Natural killer cell (primary cell): Measurements from ENCODE around the gene SLC2A5. TPM values are rescaled to one million over a fixed set of nuclear protein-coding genes. Genes with fewer than 3 reads are reported as not detected.

Experiments
- ATAC-seq, 3 donors: fragments of 150-1000 bp in 2 of 3; fragments of 200-7000 bp in 1 of 3; cut with Tn5 transposase; 1 replicate in 1 of 3; 2 replicates in 2 of 3; pipeline ENCODE4 v1.10.0; 2021; ENCODE audit warnings: mild to moderate bottlenecking in 2 of 3, moderate library complexity in 2 of 3
- DNase-seq, 2 donors: peaks; one replicate each; pipeline versions ENCODE4 v3.0.0 to v3.0.0-alpha.2; 2013 to 2021; ENCODE audit warnings: mixed read lengths in 1 of 2
- H3K27ac ChIP-seq: one replicate; pipeline ENCODE4 v1.5.1; 2013; ENCODE audit warnings: mild to moderate bottlenecking, low read length
- H3K27me3 ChIP-seq: one replicate; pipeline ENCODE4 v1.6.1; 2013; ENCODE audit warnings: low read length; ENCODE audit not compliant: control insufficient read depth, insufficient read depth
- H3K36me3 ChIP-seq: one replicate; pipeline ENCODE4 v1.6.1; 2013; ENCODE audit warnings: low read length; ENCODE audit not compliant: control insufficient read depth, insufficient read depth
- H3K4me1 ChIP-seq: one replicate; pipeline ENCODE4 v1.6.1; 2013; ENCODE audit warnings: low read length; ENCODE audit not compliant: control insufficient read depth, insufficient read depth
- H3K4me3 ChIP-seq: one replicate; pipeline ENCODE4 v1.5.1; 2013; ENCODE audit warnings: low read length
- H3K9me3 ChIP-seq: one replicate; pipeline ENCODE4 v1.6.1; 2013; ENCODE audit warnings: low read length; ENCODE audit not compliant: control insufficient read depth, insufficient read depth
- H3K27ac Mint-ChIP-seq, 2 donors: one replicate each; pipeline ENCODE4 v1.8.0; 2022; ENCODE audit warnings: mild to moderate bottlenecking in 2 of 2, mixed read lengths in 2 of 2, moderate library complexity in 1 of 2
- H3K27me3 Mint-ChIP-seq, 2 donors: one replicate each; pipeline ENCODE4 v1.8.0; 2022; ENCODE audit warnings: low read depth in 2 of 2, mixed read lengths in 2 of 2
- H3K36me3 Mint-ChIP-seq: one replicate; pipeline ENCODE4 v1.8.0; 2022; ENCODE audit warnings: mixed read lengths
- H3K4me1 Mint-ChIP-seq, 2 donors: one replicate each; pipeline ENCODE4 v1.8.0; 2022; ENCODE audit warnings: mixed read lengths in 2 of 2
- H3K4me3 Mint-ChIP-seq: one replicate; pipeline ENCODE4 v1.8.0; 2022; ENCODE audit warnings: mild to moderate bottlenecking, moderate library complexity, mixed read lengths
- H3K9me3 Mint-ChIP-seq, 2 donors: one replicate each; pipeline ENCODE4 v1.8.0; 2022; ENCODE audit warnings: mixed read lengths in 2 of 2
- WGBS: methylation state at CpG from one replicate; pipeline ENCODE4 v1.1.7; 2013; ENCODE audit warnings: missing lambda C conversion rate; ENCODE audit not compliant: insufficient coverage; 5-methylcytosine and 5-hydroxymethylcytosine counted together
- intact Hi-C: fragments of 100-400 bp; cut with micrococcal nuclease; formaldehyde crosslinking; loops from one replicate; pipeline ENCODE4 v1.14.2; 2022
- total RNA-seq, 4 donors: library from RNA; stranded (reverse); fragments of 120-200 nt in 1 of 4; gene quantifications; one replicate each; pipeline versions ENCODE4 v1.2.3 to v1.2.4, GENCODE V29; 2013 to 2022
- TF ChIP-seq, protein P1 (sequence below): fragments of 200-600 bp; IDR thresholded peaks from one replicate; pipeline ENCODE4 v1.8.0; 2022; ENCODE audit warnings: antibody characterized with exemption

The SLC2A5 gene
- total RNA-seq, 3 donors from 2014 or later (not counting 1 experiment from before 2014, with no cell fraction given) = not detected

DNA sequence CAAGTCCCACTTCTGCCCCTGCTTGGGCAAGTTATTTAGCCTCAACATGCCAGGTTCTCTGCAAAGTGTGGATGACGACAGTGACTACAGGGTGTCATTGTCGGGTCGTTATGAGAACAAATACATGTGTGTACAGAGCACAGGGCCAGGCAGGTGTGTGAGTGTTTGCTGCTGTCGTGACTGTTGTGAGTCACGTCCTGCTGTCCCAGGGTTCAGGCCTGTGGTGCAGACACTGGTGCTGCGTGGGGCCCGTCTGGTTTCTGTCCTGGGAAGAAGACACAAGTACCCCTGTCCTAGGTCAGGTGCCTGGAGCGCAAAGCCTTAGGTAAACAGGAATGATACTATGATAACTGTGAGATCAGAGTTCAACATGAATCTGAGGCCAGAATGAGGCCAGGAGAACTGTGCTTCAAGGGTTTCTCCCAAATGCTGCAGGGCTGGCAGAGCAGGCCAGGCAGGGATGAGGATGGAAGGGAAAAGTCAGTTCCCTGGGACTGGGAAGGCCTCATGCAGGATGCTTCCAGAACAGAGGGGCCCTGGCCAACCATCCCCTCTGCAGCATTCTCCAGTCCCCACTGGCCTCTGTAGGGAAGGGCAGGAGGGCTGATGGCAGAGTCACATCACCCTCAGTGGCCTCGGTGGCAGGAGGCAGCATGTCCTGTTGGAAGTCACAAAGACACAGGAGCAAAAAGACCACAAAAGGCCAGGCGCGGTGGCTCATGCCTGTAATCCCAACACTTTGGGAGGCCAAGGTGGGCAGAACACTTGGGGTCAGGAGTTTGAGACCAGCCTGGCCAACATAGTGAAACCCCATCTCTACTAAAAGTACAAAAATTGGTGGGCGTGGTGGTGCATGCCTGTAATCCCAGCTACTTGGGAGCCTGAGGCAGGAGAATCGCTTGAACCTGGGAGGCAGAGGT is 43.8 kb upstream of the SLC2A5 start:
- Histone ChIP-seq H3K9me3 (no peaks in the 10 kb centered on the region), H3K4me3 (no peak overlapping the region), H3K36me3 (no peaks in the 10 kb centered on the region), H3K27ac (no peak overlapping the region), H3K4me1 (no peaks in the 10 kb centered on the region), H3K27me3 (no peaks in the 10 kb centered on the region)
- Mint-ChIP-seq H3K36me3 (no peaks in the 10 kb centered on the region), H3K27me3 (peaks cover 0 to 3% of the 10 kb centered on the region in 2 donors), H3K9me3 (no peaks in the 10 kb centered on the region), H3K27ac (no peak overlapping the region), H3K4me1 (no peaks in the 10 kb centered on the region), H3K4me3 (no peak overlapping the region)
- TF ChIP-seq, protein P1, sequence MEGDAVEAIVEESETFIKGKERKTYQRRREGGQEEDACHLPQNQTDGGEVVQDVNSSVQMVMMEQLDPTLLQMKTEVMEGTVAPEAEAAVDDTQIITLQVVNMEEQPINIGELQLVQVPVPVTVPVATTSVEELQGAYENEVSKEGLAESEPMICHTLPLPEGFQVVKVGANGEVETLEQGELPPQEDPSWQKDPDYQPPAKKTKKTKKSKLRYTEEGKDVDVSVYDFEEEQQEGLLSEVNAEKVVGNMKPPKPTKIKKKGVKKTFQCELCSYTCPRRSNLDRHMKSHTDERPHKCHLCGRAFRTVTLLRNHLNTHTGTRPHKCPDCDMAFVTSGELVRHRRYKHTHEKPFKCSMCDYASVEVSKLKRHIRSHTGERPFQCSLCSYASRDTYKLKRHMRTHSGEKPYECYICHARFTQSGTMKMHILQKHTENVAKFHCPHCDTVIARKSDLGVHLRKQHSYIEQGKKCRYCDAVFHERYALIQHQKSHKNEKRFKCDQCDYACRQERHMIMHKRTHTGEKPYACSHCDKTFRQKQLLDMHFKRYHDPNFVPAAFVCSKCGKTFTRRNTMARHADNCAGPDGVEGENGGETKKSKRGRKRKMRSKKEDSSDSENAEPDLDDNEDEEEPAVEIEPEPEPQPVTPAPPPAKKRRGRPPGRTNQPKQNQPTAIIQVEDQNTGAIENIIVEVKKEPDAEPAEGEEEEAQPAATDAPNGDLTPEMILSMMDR = no peak
- intact Hi-C loops = no loop called here
- DNase-seq (no peak), ATAC-seq (no peak)
- 91% methylated on average over 13 of the region's 13 CpGs for WGBS

DNA sequence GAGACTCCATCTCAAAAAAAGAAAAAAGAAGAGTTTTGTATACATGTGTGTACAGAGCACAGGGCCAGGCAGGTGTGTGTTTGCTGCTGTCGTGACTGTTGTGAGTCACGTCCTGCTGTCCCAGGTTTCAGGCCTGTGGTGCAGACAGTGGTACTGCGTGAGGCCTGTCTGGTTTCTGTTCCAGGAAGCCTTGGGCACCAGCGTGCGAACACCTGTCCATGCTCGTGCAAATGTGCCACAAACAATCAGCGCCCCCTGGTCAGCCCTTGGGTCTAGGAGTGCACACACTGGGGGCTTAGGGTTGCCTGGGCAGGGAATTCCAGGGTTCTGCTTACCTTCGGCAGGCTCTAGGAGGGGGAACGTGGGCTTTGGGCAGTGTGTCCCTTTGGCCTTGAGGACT is 42.5 kb upstream of the SLC2A5 start:
- 80% methylated on average over 9 of the region's 9 CpGs for WGBS
- Histone ChIP-seq H3K4me3 (no peak overlapping the region), H3K27me3 (no peaks in the 10 kb centered on the region), H3K27ac (no peak overlapping the region), H3K36me3 (no peaks in the 10 kb centered on the region), H3K9me3 (no peaks in the 10 kb centered on the region), H3K4me1 (no peaks in the 10 kb centered on the region)
- DNase-seq = no peak
- no peaks in the 10 kb centered on the region for H3K9me3 Mint-ChIP-seq
- no peak for ATAC-seq
- H3K27ac Mint-ChIP-seq = no peak overlapping the region
- no peaks in the 10 kb centered on the region for H3K27me3 Mint-ChIP-seq
- TF ChIP-seq, protein P1 = no peak
- intact Hi-C loops = loop anchor here (2.0 kb wide), 2 partner anchors 85 to 379 kb away; no protein-coding TSS in a partner anchor
- no peak overlapping the region for H3K4me3 Mint-ChIP-seq
- H3K36me3 Mint-ChIP-seq = no peaks in the 10 kb centered on the region
- H3K4me1 Mint-ChIP-seq = no peaks in the 10 kb centered on the region

DNA sequence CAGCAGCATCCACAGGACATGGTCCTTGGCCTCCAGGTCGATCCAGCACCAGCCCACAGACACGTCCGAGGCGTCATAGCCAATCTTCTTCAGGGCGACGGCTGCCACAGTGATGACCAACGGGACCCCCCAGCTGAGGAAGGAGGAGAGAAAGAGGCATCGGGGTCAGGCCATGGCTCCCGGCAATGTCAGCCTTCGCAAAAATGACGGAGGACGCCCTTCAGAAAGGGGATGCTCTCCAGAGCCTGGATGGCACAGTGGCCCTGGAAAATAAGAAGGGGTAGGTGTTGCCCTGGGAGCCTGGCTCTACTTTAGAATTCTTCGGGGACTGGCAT is 41.9 kb upstream of the SLC2A5 start:
- Mint-ChIP-seq H3K27ac (no peak overlapping the region), H3K4me1 (no peaks in the 10 kb centered on the region), H3K36me3 (no peaks in the 10 kb centered on the region), H3K9me3 (no peaks in the 10 kb centered on the region), H3K4me3 (no peak overlapping the region), H3K27me3 (no peaks in the 10 kb centered on the region)
- ATAC-seq (no peak), DNase-seq (no peak)
- no peaks in the 10 kb centered on the region for H3K36me3 ChIP-seq
- H3K4me1 ChIP-seq = no peaks in the 10 kb centered on the region
- H3K4me3 ChIP-seq = no peak overlapping the region
- intact Hi-C loops = loop anchor here (2.0 kb wide), 2 partner anchors 85 to 379 kb away; no protein-coding TSS in a partner anchor
- WGBS = 93% methylated on average over 13 of the region's 13 CpGs
- TF ChIP-seq, protein P1 = no peak
- no peaks in the 10 kb centered on the region for H3K9me3 ChIP-seq
- H3K27me3 ChIP-seq = no peaks in the 10 kb centered on the region
- H3K27ac ChIP-seq = no peak overlapping the region
